ENCODE measurements around the gene OR2AT4.
A peak's percentile ranks its signal among the peaks of the same experiment; 100 is the strongest.

The OR2AT4 gene

DNA sequence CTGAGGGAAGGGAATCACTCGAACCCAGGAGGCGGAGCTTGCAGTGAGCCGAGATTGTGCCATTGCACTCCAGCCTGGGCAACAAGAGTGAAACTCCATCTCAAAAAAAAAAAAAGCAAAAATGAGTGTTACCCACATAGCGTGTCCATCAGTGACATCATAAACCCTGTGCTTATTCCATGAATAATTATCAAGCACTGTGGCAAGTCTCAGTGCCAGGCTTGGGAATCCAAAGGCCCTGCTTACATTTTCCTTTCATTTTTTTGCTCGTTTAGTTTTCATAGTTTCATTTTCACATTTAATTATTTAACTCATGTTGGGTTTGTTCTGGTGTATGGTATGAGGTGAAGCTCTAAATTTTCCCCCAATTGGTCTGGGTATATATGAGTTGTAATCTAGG is 61.4 kb downstream of the OR2AT4 start:
- H3K27ac ChIP-seq, result no peak overlapping the region
- H3K4me1 ChIP-seq, result no peaks in the 10 kb centered on the region
- no peaks in the 10 kb centered on the region for H3K36me3 ChIP-seq
- H3K9me3 ChIP-seq, result no peaks in the 10 kb centered on the region
- H3K4me3 ChIP-seq, result no peak overlapping the region
- intact Hi-C loops (cut with DNase I; ENCODE audit: low total_unique reads), result no loop called here
- TF ChIP-seq, protein P1, sequence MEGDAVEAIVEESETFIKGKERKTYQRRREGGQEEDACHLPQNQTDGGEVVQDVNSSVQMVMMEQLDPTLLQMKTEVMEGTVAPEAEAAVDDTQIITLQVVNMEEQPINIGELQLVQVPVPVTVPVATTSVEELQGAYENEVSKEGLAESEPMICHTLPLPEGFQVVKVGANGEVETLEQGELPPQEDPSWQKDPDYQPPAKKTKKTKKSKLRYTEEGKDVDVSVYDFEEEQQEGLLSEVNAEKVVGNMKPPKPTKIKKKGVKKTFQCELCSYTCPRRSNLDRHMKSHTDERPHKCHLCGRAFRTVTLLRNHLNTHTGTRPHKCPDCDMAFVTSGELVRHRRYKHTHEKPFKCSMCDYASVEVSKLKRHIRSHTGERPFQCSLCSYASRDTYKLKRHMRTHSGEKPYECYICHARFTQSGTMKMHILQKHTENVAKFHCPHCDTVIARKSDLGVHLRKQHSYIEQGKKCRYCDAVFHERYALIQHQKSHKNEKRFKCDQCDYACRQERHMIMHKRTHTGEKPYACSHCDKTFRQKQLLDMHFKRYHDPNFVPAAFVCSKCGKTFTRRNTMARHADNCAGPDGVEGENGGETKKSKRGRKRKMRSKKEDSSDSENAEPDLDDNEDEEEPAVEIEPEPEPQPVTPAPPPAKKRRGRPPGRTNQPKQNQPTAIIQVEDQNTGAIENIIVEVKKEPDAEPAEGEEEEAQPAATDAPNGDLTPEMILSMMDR (IDR thresholded peaks at IDR 0.05), result no peak
- no peaks in the 10 kb centered on the region for H3K27me3 ChIP-seq
- no peak for DNase-seq

DNA sequence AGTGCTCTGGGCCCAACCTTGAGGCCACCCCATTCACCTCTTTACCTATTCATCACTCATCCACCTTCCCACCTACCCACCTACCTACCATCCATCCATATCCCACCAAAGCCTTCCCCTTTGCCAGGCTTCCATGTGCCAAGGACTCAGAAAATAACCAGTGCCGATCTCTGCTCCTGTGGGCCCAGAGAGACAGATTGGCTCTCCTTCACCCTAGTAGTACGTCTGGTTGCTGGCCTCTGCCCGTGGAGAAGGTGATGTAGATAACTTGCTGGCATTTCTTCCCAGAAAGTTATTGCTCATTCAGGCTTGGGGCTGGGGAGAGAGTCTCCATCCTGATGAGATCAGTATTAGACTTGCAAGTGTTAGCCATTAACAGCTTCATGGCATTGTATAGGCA is 62.8 kb downstream of the OR2AT4 start:
- H3K27me3 ChIP-seq, result no peaks in the 10 kb centered on the region
- H3K4me3 ChIP-seq, result no peak overlapping the region
- DNase-seq, result no peak
- H3K9me3 ChIP-seq, result no peaks in the 10 kb centered on the region
- intact Hi-C loops (cut with DNase I; ENCODE audit: low total_unique reads), result loop anchor here (5.0 kb wide), 1 partner anchor 107 kb away; no protein-coding TSS in a partner anchor
- no peaks in the 10 kb centered on the region for H3K4me1 ChIP-seq
- no peaks in the 10 kb centered on the region for H3K36me3 ChIP-seq
- no peak overlapping the region for H3K27ac ChIP-seq
- TF ChIP-seq, protein P1 (IDR thresholded peaks at IDR 0.05), result no peak

DNA sequence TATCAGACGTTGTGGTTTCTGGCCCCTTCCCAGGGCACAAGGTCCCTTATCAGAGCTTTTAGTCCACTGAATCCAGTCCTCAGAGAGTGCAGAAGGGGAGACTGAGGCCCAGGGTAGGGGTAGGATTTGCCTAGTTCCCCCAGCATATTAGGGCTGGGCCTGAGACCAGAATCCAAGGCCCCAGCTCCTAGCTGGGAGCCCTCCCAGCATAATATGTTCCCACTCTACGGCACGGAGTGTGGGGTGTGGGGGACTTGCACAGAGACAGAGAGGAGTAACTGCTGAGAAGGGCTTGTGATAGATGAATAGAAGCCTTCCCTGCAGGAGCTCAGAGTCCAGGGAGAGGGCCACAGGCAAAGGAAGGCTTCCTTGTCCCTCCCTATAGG is 64.1 kb downstream of the OR2AT4 start:
- intact Hi-C loops (cut with DNase I; ENCODE audit: low total_unique reads), result loop anchor here (5.0 kb wide), 1 partner anchor 105 kb away; no protein-coding TSS in a partner anchor

DNA sequence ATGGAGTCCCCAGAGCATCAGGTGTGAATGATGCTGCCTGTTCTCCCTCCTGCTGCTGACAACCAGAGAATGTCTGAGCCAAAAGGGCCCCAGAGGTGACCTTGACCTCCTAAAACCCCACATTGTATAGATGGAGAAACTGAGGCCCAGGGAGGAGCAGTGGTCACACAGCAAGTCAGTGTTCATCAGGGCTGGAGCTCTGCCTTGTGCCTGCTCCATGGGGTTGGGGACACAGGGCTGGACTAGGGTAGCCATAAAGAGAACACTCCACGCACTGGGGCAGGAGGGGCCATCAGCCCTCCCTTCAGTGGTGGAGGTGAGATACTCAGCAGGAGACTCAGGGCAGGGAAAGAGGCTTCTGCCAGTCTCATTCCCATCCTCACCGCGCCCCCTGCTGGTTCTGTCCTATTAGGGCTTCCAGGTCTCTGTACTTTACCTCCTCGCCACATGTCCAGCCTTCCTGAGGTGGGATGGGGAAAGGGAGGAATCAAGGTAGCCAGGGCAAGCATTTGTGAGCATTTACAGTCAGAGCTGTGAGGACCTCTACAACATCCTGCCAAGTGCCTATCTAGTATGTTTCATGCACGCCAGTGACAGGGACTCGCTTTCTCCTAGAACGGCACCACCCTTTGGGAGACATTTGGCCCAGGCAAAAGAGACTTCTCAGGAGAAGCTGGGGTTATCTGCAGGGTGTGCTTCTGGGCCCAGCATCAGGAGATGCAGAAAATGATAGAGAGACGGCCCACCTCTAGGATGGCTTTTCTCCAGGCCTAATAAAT is 64.7 kb downstream of the OR2AT4 start:
- no peaks in the 10 kb centered on the region for H3K27me3 ChIP-seq
- no peaks in the 10 kb centered on the region for H3K4me1 ChIP-seq
- no peaks in the 10 kb centered on the region for H3K9me3 ChIP-seq
- H3K4me3 ChIP-seq, result no peak overlapping the region
- intact Hi-C loops (cut with DNase I; ENCODE audit: low total_unique reads), result loop anchor here (5.0 kb wide), 1 partner anchor 105 kb away; no protein-coding TSS in a partner anchor
- H3K36me3 ChIP-seq, result no peaks in the 10 kb centered on the region
- no peak overlapping the region for H3K27ac ChIP-seq
- DNase-seq, result peak in 1 of 2 donors; percentile 57
- TF ChIP-seq, protein P1 (IDR thresholded peaks at IDR 0.05), result peak; percentile 45 to 52

More for the DNA sequence above, 64.1 kb downstream of the OR2AT4 start:
- no peak for DNase-seq
- no peaks in the 10 kb centered on the region for H3K9me3 ChIP-seq
- no peaks in the 10 kb centered on the region for H3K27me3 ChIP-seq
- no peak overlapping the region for H3K27ac ChIP-seq
- no peak overlapping the region for H3K4me3 ChIP-seq
- no peaks in the 10 kb centered on the region for H3K4me1 ChIP-seq
- TF ChIP-seq, protein P1 (IDR thresholded peaks at IDR 0.05), result no peak
- H3K36me3 ChIP-seq, result no peaks in the 10 kb centered on the region
